ENCODE results near the gene APC2. TPM values are rescaled to one million over a fixed set of nuclear protein-coding genes. Genes with fewer than 3 reads are reported as not detected.
A peak's percentile ranks its signal among the peaks of the same experiment; 100 is the strongest.

APC2 gene
- total RNA-seq, 1 donor from 2014 or later: 1.3 TPM

DNA sequence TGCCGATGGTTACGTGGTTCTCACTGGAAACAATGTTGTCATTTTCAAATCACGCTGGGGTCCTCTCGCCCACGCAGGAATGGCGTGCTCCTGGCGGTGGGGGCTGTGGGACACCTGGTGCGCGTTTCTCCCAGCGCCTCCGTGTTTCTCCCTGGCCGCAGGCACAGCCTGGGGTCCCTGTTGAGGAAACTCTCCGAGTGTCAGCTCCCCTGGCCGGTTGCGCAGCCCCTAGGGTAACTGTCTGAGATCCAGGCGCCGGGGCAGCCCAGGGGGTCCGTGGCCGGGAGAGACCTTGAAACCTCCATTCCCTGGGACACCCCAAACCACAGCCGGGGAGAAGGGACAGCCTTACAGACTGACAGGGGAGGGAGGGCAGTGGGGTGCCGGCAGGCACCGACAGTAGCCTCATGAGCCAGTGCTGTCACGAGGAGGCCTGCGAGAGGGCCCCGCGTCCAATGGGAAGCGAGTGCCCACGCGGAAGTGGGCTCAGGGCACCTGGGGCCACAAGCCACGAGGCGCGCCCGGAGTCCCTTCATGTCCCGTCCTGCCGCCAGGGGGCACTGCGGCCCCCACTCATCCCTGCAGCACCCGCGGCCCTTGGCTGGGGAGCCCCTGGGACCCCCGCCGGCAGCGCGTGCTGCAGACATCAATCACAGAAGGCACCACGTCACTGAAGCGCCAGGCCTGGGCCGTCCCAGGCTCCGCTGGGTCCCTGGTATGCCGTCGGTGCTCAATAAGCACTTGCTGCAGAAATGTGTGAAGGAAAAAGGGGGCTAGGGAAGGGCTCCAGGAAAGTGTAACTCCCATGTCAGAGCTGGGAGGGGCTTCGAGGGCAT, 53.4 kb downstream of the APC2 start:
- Histone ChIP-seq H3K9me3 (ENCODE audit: low read depth) (peaks cover 6% of the 10 kb centered on the region), H3K79me2 (ENCODE audit: low read depth) (no peaks in the 10 kb centered on the region), H3K4me3 (no peak overlapping the region), H3K27ac (no peak overlapping the region), H3K27me3 (peaks cover 41% of the 10 kb centered on the region), H2AFZ (replicated peaks) (peak overlapping the region; percentile 8), H3K4me2 (peak overlapping the region; percentile 41), H3K9ac (no peak overlapping the region), H3K36me3 (no peaks in the 10 kb centered on the region), H3K4me1 (no peaks in the 10 kb centered on the region), H4K20me1 (ENCODE audit: low read depth) (no peaks in the 10 kb centered on the region), H3F3A (ENCODE audit: low read depth) (peaks cover 16% of the 10 kb centered on the region)
- Mint-ChIP-seq H3K27me3 (ENCODE audit: insufficient read depth, low read depth) (peaks cover 10% of the 10 kb centered on the region), H3K4me3 (no peak overlapping the region), H3K27ac (no peak overlapping the region), H3K36me3 (no peaks in the 10 kb centered on the region), H3K4me1 (peaks cover 15% of the 10 kb centered on the region), H3K9me3 (peaks cover 9% of the 10 kb centered on the region)
- DNase-seq (ENCODE audit: low spot score): peak; percentile 86
- TF ChIP-seq EZH2 (IDR thresholded peaks at IDR 0.05) (no peak), CTCF (IDR thresholded peaks at IDR 0.05) (peak; percentile 79), EZH2phosphoT487 (IDR thresholded peaks at IDR 0.05) (no peak)

DNA sequence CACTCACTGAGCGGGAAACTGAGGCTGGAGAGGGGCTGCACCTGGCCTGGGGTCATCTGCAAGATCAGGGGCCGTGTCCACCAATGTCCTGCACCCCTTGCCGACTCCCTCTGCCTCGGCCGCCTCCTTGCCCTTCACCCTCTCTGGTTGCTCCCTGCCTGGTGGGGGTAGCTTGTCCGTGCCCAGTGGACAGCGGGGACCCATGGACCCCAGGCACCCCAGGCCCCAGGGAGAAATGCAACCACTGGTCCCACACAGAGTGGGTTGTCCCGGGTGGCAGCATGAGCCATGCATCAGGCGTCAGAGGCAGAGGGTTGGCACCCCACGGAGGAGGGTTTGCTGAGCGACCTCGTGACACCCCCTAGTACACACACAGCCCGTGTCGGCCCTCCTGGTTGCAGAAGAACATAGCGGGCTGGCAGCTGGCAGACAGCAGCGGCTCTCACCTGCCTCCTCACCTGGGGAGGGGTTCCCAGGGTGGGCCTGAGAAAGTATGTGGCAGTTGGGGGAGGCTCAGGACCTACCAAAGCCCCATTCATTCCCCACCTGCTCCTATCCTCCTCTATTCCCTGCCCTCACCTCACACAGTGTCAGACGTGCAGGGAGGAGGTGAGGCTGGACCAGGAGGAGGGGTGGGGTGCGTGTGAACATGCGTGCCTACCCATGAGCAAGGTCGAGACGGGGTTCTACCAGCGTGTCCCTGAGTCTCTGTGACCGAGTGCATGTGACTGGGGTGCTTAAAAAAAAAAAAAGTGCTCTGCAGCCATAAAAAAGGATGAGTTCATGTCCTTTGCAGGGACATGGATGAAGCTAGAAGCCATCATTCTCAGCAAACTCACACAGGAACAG, 54.2 kb downstream of the APC2 start:
- H3K9ac ChIP-seq: no peak overlapping the region

GRCh38 chr19:1505012-1505411, 55.1 kb downstream of the APC2 start:
- no peak for TF ChIP-seq EZH2phosphoT487 (IDR thresholded peaks at IDR 0.05)
- TF ChIP-seq EZH2 (IDR thresholded peaks at IDR 0.05): no peak
- TF ChIP-seq CTCF (IDR thresholded peaks at IDR 0.05): no peak

More for the DNA sequence above, 54.2 kb downstream of the APC2 start:
- Histone ChIP-seq H3K4me2 (no peak overlapping the region), H3K36me3 (no peaks in the 10 kb centered on the region), H3K4me3 (no peak overlapping the region), H4K20me1 (ENCODE audit: low read depth) (no peaks in the 10 kb centered on the region), H2AFZ (replicated peaks) (no peak overlapping the region), H3K9me3 (ENCODE audit: low read depth) (peaks cover 6% of the 10 kb centered on the region), H3K27me3 (peaks cover 41% of the 10 kb centered on the region), H3F3A (ENCODE audit: low read depth) (peaks cover 23% of the 10 kb centered on the region), H3K79me2 (ENCODE audit: low read depth) (no peaks in the 10 kb centered on the region), H3K4me1 (no peaks in the 10 kb centered on the region), H3K27ac (no peak overlapping the region)
- peak overlapping the region; percentile 21 for H3K4me3 Mint-ChIP-seq
- H3K4me1 Mint-ChIP-seq: peaks cover 19% of the 10 kb centered on the region
- DNase-seq (ENCODE audit: low spot score): no peak
- no peaks in the 10 kb centered on the region for H3K36me3 Mint-ChIP-seq
- peak overlapping the region; percentile 48 for H3K27ac Mint-ChIP-seq
- peaks cover 9% of the 10 kb centered on the region for H3K9me3 Mint-ChIP-seq
- no peak for TF ChIP-seq CTCF (IDR thresholded peaks at IDR 0.05)
- TF ChIP-seq EZH2 (IDR thresholded peaks at IDR 0.05): no peak
- TF ChIP-seq EZH2phosphoT487 (IDR thresholded peaks at IDR 0.05): no peak
- peaks cover 10% of the 10 kb centered on the region for H3K27me3 Mint-ChIP-seq (ENCODE audit: insufficient read depth, low read depth)

More at GRCh38 chr19:1505012-1505411, 55.1 kb downstream of the APC2 start:
- peaks cover 25% of the 10 kb centered on the region for H3K4me1 Mint-ChIP-seq
- H4K20me1 ChIP-seq (ENCODE audit: low read depth): no peaks in the 10 kb centered on the region
- H3K9ac ChIP-seq: no peak overlapping the region
- no peaks in the 10 kb centered on the region for H3K79me2 ChIP-seq (ENCODE audit: low read depth)
- peaks cover 31% of the 10 kb centered on the region for H3F3A ChIP-seq (ENCODE audit: low read depth)
- peaks cover 44% of the 10 kb centered on the region for H3K27me3 ChIP-seq
- peaks cover 3% of the 10 kb centered on the region for H3K9me3 ChIP-seq (ENCODE audit: low read depth)
- H3K36me3 Mint-ChIP-seq: no peaks in the 10 kb centered on the region
- peaks cover 4% of the 10 kb centered on the region for H3K4me1 ChIP-seq
- H3K4me2 ChIP-seq: no peak overlapping the region
- H3K27me3 Mint-ChIP-seq (ENCODE audit: insufficient read depth, low read depth): peaks cover 11% of the 10 kb centered on the region
- no peak for DNase-seq (ENCODE audit: low spot score)
- no peak overlapping the region for H3K4me3 ChIP-seq
- peaks cover 9% of the 10 kb centered on the region for H3K9me3 Mint-ChIP-seq
- no peak overlapping the region for H3K4me3 Mint-ChIP-seq
- H3K27ac ChIP-seq: no peak overlapping the region
- no peak overlapping the region for H3K27ac Mint-ChIP-seq
- H2AFZ ChIP-seq (replicated peaks): no peak overlapping the region
- H3K36me3 ChIP-seq: no peaks in the 10 kb centered on the region
